Activated naive CD8-positive, alpha-beta T cell treated with anti-CD3 and anti-CD28 coated beads, Interleukin-2, amount 10 ng/mL, durations not matched to agents 7 days and 5 days (primary cell): ENCODE results near the gene LYAR. TPM values are rescaled to one million over a fixed set of nuclear protein-coding genes. Genes with fewer than 3 reads are reported as not detected.

Source experiments
- ATAC-seq: fragments of 150-1000 bp; cut with Tn5 transposase; one replicate; pipeline ENCODE4 v1.10.0; 2021; ENCODE audit warnings: low read depth, moderate library complexity
- POLR2A ChIA-PET: fragments of 350-600 bp; sonication (Branson Sonifier 250); formaldehyde crosslinking; loops from one replicate; lab custom pipeline; 2021; ENCODE audit warnings: antibody characterized with exemption; lab: Charles Lee
- DNase-seq: peaks from one replicate; pipeline ENCODE4 v3.0.0; 2021
- H3K27ac Mint-ChIP-seq: one replicate; pipeline ENCODE4 v1.8.0; 2022; ENCODE audit warnings: mild to moderate bottlenecking, mixed read lengths
- H3K27me3 Mint-ChIP-seq: one replicate; pipeline ENCODE4 v1.8.0; 2022; ENCODE audit warnings: mild to moderate bottlenecking, moderate library complexity, mixed read lengths
- H3K36me3 Mint-ChIP-seq: one replicate; pipeline ENCODE4 v1.8.0; 2021; ENCODE audit warnings: mild to moderate bottlenecking, mixed read lengths
- H3K4me1 Mint-ChIP-seq: one replicate; pipeline ENCODE4 v1.8.0; 2021; ENCODE audit warnings: mixed read lengths
- H3K4me3 Mint-ChIP-seq: one replicate; pipeline ENCODE4 v1.8.0; 2022; ENCODE audit warnings: mild to moderate bottlenecking, moderate library complexity, mixed read lengths
- H3K9me3 Mint-ChIP-seq: one replicate; pipeline ENCODE4 v1.8.0; 2021; ENCODE audit warnings: mixed read lengths
- total RNA-seq, 2 experiments: library from RNA; stranded (reverse); gene quantifications; one replicate each; pipeline ENCODE4 v1.2.3, GENCODE V29; 2021

Gene LYAR
- total RNA-seq, 2 experiments from 2014 or later, result 54.5 to 62.3 TPM

- H3K36me3 Mint-ChIP-seq, result no peaks in the 10 kb centered on the region
- H3K9me3 Mint-ChIP-seq, result no peaks in the 10 kb centered on the region
- ATAC-seq (no peak), DNase-seq (no peak)
- no peak overlapping the region for H3K4me3 Mint-ChIP-seq
- no peak overlapping the region for H3K27ac Mint-ChIP-seq
- POLR2A ChIA-PET, result no interaction called here
- peaks cover 2% of the 10 kb centered on the region for H3K4me1 Mint-ChIP-seq
- peaks cover 2% of the 10 kb centered on the region for H3K27me3 Mint-ChIP-seq
Measured at GRCh38 chr4:4325321-4325720, 35.4 kb upstream of the LYAR start.

DNA sequence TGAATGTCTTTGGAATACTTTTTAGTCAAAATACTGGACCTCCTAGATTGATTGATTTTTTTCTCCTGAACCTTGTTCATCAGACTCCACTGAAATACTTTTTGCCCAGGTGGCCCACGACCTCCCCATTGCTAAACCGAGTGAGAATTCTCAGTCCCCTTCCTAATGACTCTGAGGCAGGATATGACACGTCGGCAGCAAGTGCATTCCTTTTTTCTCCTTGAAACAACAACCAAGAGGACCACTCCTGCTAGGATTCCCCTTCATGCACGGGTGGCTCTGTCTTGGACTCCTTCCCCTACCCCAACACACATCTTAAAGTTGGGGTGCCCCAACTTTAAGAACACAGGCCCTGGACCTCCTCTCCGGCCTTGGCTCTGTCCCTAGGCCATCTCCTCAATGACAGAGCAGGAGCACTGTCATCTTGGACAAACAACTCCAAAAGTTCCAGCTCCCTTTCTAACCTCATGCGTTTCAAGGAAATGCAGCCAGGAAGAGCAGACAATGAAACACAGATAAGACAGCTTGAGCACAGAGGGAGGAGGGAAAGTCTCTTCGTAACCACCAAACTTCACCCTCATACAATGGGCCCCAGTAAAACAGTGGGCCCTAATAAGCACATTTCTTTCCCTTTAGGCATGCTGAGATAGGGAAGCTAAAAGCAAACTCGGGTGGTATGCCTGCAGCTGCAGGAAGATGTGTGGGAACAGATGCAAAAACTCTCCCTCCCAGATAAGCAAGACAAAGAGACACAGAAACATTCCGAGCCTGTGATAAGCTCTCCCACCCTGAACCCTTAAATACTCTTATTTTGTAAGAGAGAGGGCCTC, 34.0 kb upstream of the LYAR start:
- Mint-ChIP-seq H3K4me1 (peaks cover 2% of the 10 kb centered on the region), H3K4me3 (no peak overlapping the region), H3K36me3 (no peaks in the 10 kb centered on the region), H3K9me3 (no peaks in the 10 kb centered on the region), H3K27me3 (peaks cover 2% of the 10 kb centered on the region), H3K27ac (no peak overlapping the region)
- no peak for DNase-seq
- POLR2A ChIA-PET, result no interaction called here
- ATAC-seq, result no peak

DNA sequence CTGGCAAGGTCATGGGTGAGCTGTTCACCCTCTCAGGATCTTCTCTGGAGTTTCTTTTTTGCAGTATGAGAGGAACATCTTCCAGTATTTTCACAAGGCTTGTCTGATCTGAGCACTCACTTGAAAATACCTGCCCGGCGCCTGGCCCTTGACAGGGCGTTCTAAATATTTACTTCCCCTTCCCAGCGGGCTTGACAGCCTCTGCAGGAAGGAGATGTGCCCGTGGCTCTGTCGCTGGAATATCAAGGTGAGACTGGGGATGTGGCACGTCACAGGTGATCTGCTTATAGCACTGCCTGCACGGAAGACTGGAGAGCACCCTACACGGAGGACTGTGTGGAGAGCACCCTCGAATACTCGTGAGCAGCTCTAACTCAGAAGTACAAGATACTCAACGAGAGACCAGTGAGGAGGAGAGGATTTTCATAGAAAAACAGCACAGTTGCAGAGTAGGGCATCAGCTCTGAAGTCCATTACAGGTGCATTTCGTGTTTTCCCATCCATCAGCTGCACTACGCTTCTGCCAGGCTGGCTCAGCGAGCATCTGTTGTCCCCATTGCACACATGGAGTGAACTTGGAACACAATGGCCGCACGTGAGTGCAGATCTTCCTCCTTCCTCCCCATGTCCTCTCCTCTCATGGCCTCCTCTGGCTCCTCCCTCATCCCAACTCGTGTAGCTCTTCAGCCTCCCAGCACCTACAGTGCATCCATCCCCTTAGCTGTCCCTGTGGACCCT, 32.2 kb upstream of the LYAR start:
- Mint-ChIP-seq H3K36me3 (no peaks in the 10 kb centered on the region), H3K27ac (no peak overlapping the region), H3K27me3 (peaks cover 2% of the 10 kb centered on the region), H3K4me1 (peaks cover 2% of the 10 kb centered on the region), H3K4me3 (no peak overlapping the region), H3K9me3 (no peaks in the 10 kb centered on the region)
- ATAC-seq, result no peak
- POLR2A ChIA-PET, result no interaction called here
- peak; percentile 17 for DNase-seq

GRCh38 chr4:4320951-4321714, 31.2 kb upstream of the LYAR start:
- H3K4me1 Mint-ChIP-seq, result peaks cover 2% of the 10 kb centered on the region
- H3K36me3 Mint-ChIP-seq, result no peaks in the 10 kb centered on the region
- DNase-seq (peak; percentile 12), ATAC-seq (no peak)
- H3K4me3 Mint-ChIP-seq, result no peak overlapping the region
- no peaks in the 10 kb centered on the region for H3K27me3 Mint-ChIP-seq
- H3K9me3 Mint-ChIP-seq, result no peaks in the 10 kb centered on the region
- no peak overlapping the region for H3K27ac Mint-ChIP-seq
- POLR2A ChIA-PET, result no interaction called here

DNA sequence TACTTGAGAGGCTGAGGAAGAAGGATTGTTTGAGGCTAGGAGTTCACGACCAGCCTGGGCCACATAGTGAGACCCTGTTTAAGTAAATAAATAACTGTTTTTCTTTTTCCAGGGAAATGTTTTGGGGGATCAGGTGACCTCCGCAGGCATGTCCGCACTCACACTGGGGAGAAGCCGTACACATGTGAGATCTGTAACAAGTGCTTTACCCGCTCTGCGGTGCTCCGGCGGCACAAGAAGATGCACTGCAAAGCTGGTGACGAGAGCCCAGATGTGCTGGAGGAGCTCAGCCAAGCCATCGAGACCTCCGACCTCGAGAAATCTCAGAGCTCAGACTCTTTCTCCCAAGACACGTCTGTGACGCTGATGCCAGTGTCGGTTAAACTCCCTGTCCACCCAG, 30.6 kb upstream of the LYAR start:
- Mint-ChIP-seq H3K4me1 (peaks cover 2% of the 10 kb centered on the region), H3K27me3 (no peaks in the 10 kb centered on the region), H3K9me3 (no peaks in the 10 kb centered on the region), H3K4me3 (no peak overlapping the region), H3K36me3 (peaks cover 6% of the 10 kb centered on the region), H3K27ac (no peak overlapping the region)
- DNase-seq (no peak), ATAC-seq (no peak)
- POLR2A ChIA-PET, result no interaction called here

GRCh38 chr4:4317496-4318232, 27.7 kb upstream of the LYAR start:
- no peak for DNase-seq
- Mint-ChIP-seq H3K27me3 (no peaks in the 10 kb centered on the region), H3K36me3 (peaks cover 6% of the 10 kb centered on the region), H3K27ac (no peak overlapping the region), H3K9me3 (no peaks in the 10 kb centered on the region), H3K4me1 (no peaks in the 10 kb centered on the region), H3K4me3 (no peak overlapping the region)
- no peak for ATAC-seq
- POLR2A ChIA-PET, result no interaction called here

DNA sequence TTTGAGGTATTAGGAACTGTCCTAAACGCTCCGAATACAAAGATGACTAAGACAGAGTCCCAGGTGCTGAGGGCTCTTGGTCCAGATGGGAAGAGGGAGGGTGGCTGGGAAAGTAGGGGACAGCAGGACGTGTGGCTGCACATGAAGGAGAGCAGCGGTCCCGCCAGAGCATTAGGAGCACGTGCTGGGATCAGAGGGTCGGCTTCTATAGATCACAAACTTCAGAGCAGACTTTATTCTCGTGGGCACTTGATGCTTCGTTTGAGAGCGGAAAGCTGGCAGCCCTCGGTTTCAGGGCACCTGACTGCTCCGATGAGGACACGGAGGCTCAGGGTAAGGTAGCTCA, 26.2 kb upstream of the LYAR start:
- POLR2A ChIA-PET, result no interaction called here
- Mint-ChIP-seq H3K27me3 (no peaks in the 10 kb centered on the region), H3K27ac (no peak overlapping the region), H3K9me3 (no peaks in the 10 kb centered on the region), H3K36me3 (peaks cover 6% of the 10 kb centered on the region), H3K4me3 (no peak overlapping the region), H3K4me1 (no peaks in the 10 kb centered on the region)
- DNase-seq (no peak), ATAC-seq (no peak)

- H3K9me3 Mint-ChIP-seq, result no peaks in the 10 kb centered on the region
- DNase-seq, result no peak
- no peak overlapping the region for H3K27ac Mint-ChIP-seq
- no peak for ATAC-seq
- POLR2A ChIA-PET, result no interaction called here
- H3K27me3 Mint-ChIP-seq, result no peaks in the 10 kb centered on the region
- H3K4me3 Mint-ChIP-seq, result no peak overlapping the region
- H3K4me1 Mint-ChIP-seq, result no peaks in the 10 kb centered on the region
- H3K36me3 Mint-ChIP-seq, result peaks cover 6% of the 10 kb centered on the region
Measured at GRCh38 chr4:4315461-4316149, 25.7 kb upstream of the LYAR start.

DNA sequence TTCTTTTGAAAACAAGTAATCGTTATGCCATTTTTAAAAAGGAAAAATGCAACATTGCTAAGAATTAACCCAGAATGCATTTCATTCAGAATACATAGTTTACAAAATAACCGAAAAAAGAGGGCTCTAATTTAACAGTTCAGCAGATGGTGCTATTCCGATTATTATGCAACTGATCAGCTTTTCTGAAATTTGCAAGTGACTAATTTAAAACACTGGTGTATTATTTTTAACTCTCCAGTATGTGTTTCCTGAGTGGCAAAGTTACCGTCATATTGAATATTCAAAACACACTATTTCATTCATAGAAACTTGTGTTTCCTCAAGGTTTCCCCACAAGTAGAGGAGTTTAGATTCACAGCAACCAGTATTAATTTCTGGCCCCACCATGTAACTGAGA, 21.2 kb upstream of the LYAR start:
- Mint-ChIP-seq H3K4me3 (no peak overlapping the region), H3K27me3 (no peaks in the 10 kb centered on the region), H3K4me1 (no peaks in the 10 kb centered on the region), H3K27ac (no peak overlapping the region), H3K9me3 (no peaks in the 10 kb centered on the region), H3K36me3 (peaks cover 6% of the 10 kb centered on the region)
- POLR2A ChIA-PET, result no interaction called here
- DNase-seq (no peak), ATAC-seq (no peak)

GRCh38 chr4:4308800-4309441, 19.0 kb upstream of the LYAR start:
- no peak overlapping the region for H3K27ac Mint-ChIP-seq
- DNase-seq (no peak), ATAC-seq (no peak)
- no peak overlapping the region for H3K4me3 Mint-ChIP-seq
- H3K9me3 Mint-ChIP-seq, result no peaks in the 10 kb centered on the region
- POLR2A ChIA-PET, result no interaction called here
- H3K36me3 Mint-ChIP-seq, result peaks cover 3% of the 10 kb centered on the region
- peaks cover 4% of the 10 kb centered on the region for H3K4me1 Mint-ChIP-seq
- no peaks in the 10 kb centered on the region for H3K27me3 Mint-ChIP-seq

DNA sequence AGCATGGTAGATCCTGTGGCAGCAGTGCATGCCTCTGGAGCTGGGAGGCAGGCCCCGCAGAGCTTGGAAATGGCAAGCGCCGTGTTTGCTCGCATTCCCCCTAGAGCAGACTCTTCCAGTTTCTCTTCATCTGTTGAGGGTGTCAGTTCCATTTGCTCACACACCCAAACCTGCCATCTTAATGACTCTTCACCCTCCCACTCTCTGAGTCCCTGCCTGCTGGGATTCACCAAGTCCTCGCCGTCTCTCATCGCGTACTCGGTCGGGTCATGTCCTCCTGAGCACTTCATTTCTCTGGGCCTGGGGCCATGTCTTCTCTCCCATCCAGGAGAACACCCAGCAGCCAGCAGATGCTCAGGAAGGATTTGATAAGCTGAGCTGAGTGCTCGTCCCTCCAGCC, 17.0 kb upstream of the LYAR start:
- Mint-ChIP-seq H3K4me1 (peaks cover 4% of the 10 kb centered on the region), H3K27ac (no peak overlapping the region), H3K4me3 (no peak overlapping the region), H3K36me3 (peaks cover 11% of the 10 kb centered on the region), H3K9me3 (no peaks in the 10 kb centered on the region), H3K27me3 (no peaks in the 10 kb centered on the region)
- ATAC-seq (no peak), DNase-seq (no peak)
- POLR2A ChIA-PET, result no interaction called here

DNA sequence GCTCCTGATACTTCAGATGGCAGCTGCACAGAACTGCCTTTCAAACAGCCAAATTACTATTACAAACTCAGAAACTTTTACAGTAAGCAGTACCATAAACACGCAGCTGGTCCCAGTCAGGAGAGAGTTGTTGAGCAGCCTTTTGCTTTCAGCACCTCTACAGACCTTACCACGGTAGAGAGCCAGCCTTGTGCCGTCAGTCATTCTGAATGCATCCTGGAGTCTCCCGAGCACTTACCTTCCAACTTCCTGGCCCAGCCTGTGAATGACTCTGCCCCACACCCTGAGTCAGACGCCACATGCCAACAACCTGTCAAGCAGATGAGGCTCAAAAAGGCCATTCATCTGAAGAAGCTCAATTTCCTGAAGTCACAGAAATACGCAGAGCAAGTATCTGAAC, 12.5 kb upstream of the LYAR start:
- DNase-seq, result no peak
- H3K27ac Mint-ChIP-seq, result no peak overlapping the region
- POLR2A ChIA-PET, result no interaction called here
- no peak for ATAC-seq
- H3K4me3 Mint-ChIP-seq, result no peak overlapping the region
- H3K4me1 Mint-ChIP-seq, result peaks cover 4% of the 10 kb centered on the region
- H3K27me3 Mint-ChIP-seq, result no peaks in the 10 kb centered on the region
- no peaks in the 10 kb centered on the region for H3K9me3 Mint-ChIP-seq
- H3K36me3 Mint-ChIP-seq, result peaks cover 11% of the 10 kb centered on the region
